ENCODE measurements around the gene NXPH3. TPM values are rescaled to one million over a fixed set of nuclear protein-coding genes. Genes with fewer than 3 reads are reported as not detected.
"Not testable (repeated sequence)": the region's sequence is repeated elsewhere in the genome, so short reads cannot be mapped to it uniquely, and the experiment has no call there.

Gene NXPH3
- total and polyA plus RNA-seq, 8 donors: 1.0 to 2.7 (median 1.2) TPM

GRCh38 chr17:49565948-49566491 is 9.7 kb upstream of the NXPH3 start:
- Histone ChIP-seq H3K27me3 (peaks cover 0 to 11% of the 10 kb centered on the region in 2 donors), H3K27ac (peak overlapping the region; percentile 18 to 35), H3K4me3 (no peak overlapping the region), H3K9me3 (no peaks in the 10 kb centered on the region), H3K36me3 (no peaks in the 10 kb centered on the region), H3K4me1 (peaks cover 5 to 24% of the 10 kb centered on the region in 2 donors)
- DNase-seq (peak in 2 of 4 donors; percentile 41 to 83), ATAC-seq (peak; percentile 67)
- TF ChIP-seq, protein P1, sequence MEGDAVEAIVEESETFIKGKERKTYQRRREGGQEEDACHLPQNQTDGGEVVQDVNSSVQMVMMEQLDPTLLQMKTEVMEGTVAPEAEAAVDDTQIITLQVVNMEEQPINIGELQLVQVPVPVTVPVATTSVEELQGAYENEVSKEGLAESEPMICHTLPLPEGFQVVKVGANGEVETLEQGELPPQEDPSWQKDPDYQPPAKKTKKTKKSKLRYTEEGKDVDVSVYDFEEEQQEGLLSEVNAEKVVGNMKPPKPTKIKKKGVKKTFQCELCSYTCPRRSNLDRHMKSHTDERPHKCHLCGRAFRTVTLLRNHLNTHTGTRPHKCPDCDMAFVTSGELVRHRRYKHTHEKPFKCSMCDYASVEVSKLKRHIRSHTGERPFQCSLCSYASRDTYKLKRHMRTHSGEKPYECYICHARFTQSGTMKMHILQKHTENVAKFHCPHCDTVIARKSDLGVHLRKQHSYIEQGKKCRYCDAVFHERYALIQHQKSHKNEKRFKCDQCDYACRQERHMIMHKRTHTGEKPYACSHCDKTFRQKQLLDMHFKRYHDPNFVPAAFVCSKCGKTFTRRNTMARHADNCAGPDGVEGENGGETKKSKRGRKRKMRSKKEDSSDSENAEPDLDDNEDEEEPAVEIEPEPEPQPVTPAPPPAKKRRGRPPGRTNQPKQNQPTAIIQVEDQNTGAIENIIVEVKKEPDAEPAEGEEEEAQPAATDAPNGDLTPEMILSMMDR (IDR thresholded peaks at IDR 0.05): no peak
- intact Hi-C loops (cut with DNase I): no loop called here

DNA sequence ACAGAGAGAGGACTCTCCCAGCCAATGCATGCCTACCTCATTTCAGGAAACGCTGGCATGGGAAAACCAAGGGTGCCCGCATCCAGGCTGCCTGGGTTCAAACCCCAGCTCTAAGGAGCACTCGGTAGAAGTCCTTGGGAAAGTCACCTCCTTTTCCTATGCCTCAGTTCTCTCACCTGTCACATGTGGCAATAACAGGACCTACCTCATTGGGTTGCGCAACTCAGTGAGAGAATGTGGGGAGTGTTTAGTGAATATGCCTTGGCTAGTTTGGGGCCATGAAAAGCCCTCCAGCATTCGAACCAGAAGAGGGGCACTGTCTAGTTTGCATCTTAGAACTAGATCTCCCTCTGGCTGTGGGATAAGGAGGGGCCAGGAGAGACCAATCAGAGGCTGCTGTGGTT is 9.0 kb upstream of the NXPH3 start:
- Histone ChIP-seq H3K27ac (peak overlapping the region; percentile 18 to 35), H3K4me1 (peaks cover 5 to 24% of the 10 kb centered on the region in 2 donors), H3K9me3 (no peaks in the 10 kb centered on the region), H3K36me3 (no peaks in the 10 kb centered on the region), H3K4me3 (no peak overlapping the region), H3K27me3 (peaks cover 0 to 11% of the 10 kb centered on the region in 2 donors)
- intact Hi-C loops (cut with DNase I): no loop called here
- TF ChIP-seq, protein P1 (IDR thresholded peaks at IDR 0.05): no peak
- peak; percentile 10 for ATAC-seq
- no peak for DNase-seq

DNA sequence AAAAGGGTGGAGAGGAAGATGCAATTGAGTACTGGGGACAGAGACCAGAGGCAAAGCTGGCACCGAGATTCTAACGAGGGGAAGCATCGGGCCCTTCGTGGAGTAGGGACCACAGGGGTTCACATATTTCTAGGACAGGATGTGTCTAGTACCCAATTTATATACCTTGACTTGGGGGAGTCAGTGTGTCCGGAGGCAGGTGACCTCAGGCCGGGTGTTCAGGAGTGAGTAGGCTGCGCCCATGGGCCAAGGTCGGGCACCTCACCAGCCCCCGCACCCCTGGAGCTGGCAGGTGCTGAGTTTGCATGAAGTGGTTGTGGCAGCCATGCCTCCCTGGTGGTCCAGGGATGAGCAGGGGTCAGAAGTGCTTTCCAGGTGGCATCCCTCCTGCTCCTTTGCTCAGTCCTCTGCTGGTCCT is 8.6 kb upstream of the NXPH3 start:
- no peaks in the 10 kb centered on the region for H3K9me3 ChIP-seq
- H3K27me3 ChIP-seq: peaks cover 0 to 11% of the 10 kb centered on the region in 2 donors
- no peaks in the 10 kb centered on the region for H3K36me3 ChIP-seq
- intact Hi-C loops (cut with DNase I): no loop called here
- ATAC-seq (no peak), DNase-seq (no peak)
- no peak overlapping the region for H3K4me3 ChIP-seq
- no peak overlapping the region for H3K27ac ChIP-seq
- TF ChIP-seq, protein P1 (IDR thresholded peaks at IDR 0.05): no peak
- peaks cover 5 to 24% of the 10 kb centered on the region in 2 donors for H3K4me1 ChIP-seq

- peak; percentile 84 for ATAC-seq
- TF ChIP-seq, protein P1 (IDR thresholded peaks at IDR 0.05): peak; percentile 94 to 95
- DNase-seq: peak; percentile 77 to 96 (median 88)
- Histone ChIP-seq H3K36me3 (no peaks in the 10 kb centered on the region), H3K27ac (peak overlapping the region; percentile 50 to 57), H3K27me3 (peaks cover 0 to 11% of the 10 kb centered on the region in 2 donors), H3K9me3 (no peaks in the 10 kb centered on the region), H3K4me3 (peak overlapping the region; percentile 34 to 41), H3K4me1 (peaks cover 5 to 24% of the 10 kb centered on the region in 2 donors)
- intact Hi-C loops (cut with DNase I): no loop called here
Observed at GRCh38 chr17:49567871-49568694, 7.6 kb upstream of the NXPH3 start.

DNA sequence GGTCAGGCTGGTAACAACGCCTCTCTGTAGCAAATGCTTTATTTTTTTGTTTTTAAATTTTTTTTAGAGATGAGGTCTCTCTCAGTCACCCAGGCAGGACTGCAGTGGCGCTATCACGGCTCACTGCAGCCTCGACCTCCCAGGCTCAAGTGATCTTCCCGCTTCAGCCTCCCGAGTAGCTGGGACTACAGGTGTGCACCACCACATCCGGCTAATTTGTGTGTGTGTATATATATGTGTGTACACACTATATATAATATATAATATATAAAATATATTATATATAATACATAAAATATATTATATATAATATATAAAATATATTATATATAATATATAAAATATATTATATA is 7.0 kb upstream of the NXPH3 start:
- DNase-seq; ATAC-seq; H3K36me3 ChIP-seq; H3K27ac ChIP-seq; intact Hi-C loops (cut with DNase I); H3K9me3 ChIP-seq: not testable (repeated sequence)
- Histone ChIP-seq H3K4me3 (peak overlapping the region in 1 of 2 donors; percentile 41), H3K4me1 (peaks cover 5 to 26% of the 10 kb centered on the region in 2 donors), H3K27me3 (peaks cover 0 to 13% of the 10 kb centered on the region in 2 donors)
